Ovary (tissue), 3 donors: ENCODE data around the gene ZFP36.

Source experiments
- CTCF ChIP-seq, 3 donors: fragments of 450-650 bp in 2 of 3; fragments of 200-600 bp in 1 of 3; IDR thresholded peaks; one replicate each; pipeline versions ENCODE4 v1.5.1 to v1.8.0; 2016 to 2022; ENCODE audit warnings: antibody characterized with exemption in 3 of 3, mild to moderate bottlenecking in 1 of 3
- POLR2A ChIP-seq: fragments of 450-650 bp; IDR thresholded peaks from one replicate; pipeline ENCODE4 v1.6.1; 2017; ENCODE audit warnings: antibody characterized with exemption, mild to moderate bottlenecking, moderate library complexity
- donor health status: DM: no; HTN: no; CAD: no.

- no peak for TF ChIP-seq CTCF (IDR thresholded peaks at IDR 0.05)
- TF ChIP-seq POLR2A, result no peak
Measured at GRCh38 chr19:39430675-39431593, 24.3 kb downstream of the ZFP36 start.
